GM23338 (cell line): ENCODE data around the gene B4GALT7. TPM values are rescaled to one million over a fixed set of nuclear protein-coding genes. Genes with fewer than 3 reads are reported as not detected.

Experiments
- ATAC-seq: fragments of 200-7000 bp; cut with Tn5 transposase; 3 replicates; pipeline ENCODE4 v1.9.1; 2020
- DNase-seq: peaks from one replicate; pipeline ENCODE4 v3.0.0-alpha.2; 2015; ENCODE audit warnings: low spot score
- H2AFZ ChIP-seq: fragments of 200-600 bp; sonication (generic); 2 replicates; pipeline ENCODE4 v1.8.0; 2016; ENCODE audit warnings: antibody characterized with exemption, mild to moderate bottlenecking, moderate library complexity
- H3F3A ChIP-seq: fragments of 200-600 bp; sonication (generic); replicated peaks from 2 replicates; pipeline ENCODE4 v1.8.0; 2017; ENCODE audit warnings: antibody characterized with exemption, mixed run types, low read depth
- H3K27ac ChIP-seq: fragments of 200-600 bp; sonication (generic); 2 replicates; pipeline ENCODE4 v1.6.1; 2016; ENCODE audit warnings: low read depth
- H3K27me3 ChIP-seq: fragments of 200-600 bp; sonication (generic); 2 replicates; pipeline ENCODE4 v1.8.0; 2016; ENCODE audit warnings: mild to moderate bottlenecking, mixed run types, moderate library complexity; ENCODE audit not compliant: insufficient read depth
- H3K36me3 ChIP-seq: fragments of 200-600 bp; sonication (generic); 2 replicates; pipeline ENCODE4 v1.8.0; 2016; ENCODE audit warnings: mild to moderate bottlenecking; ENCODE audit not compliant: insufficient read depth
- H3K4me1 ChIP-seq: fragments of 200-600 bp; sonication (generic); 2 replicates; pipeline ENCODE4 v1.8.0; 2016; ENCODE audit warnings: mild to moderate bottlenecking, moderate library complexity; ENCODE audit not compliant: insufficient read depth
- H3K4me2 ChIP-seq: fragments of 200-600 bp; sonication (generic); 2 replicates; pipeline ENCODE4 v1.7.1; 2017; ENCODE audit warnings: mixed run types
- H3K4me3 ChIP-seq: fragments of 200-600 bp; sonication (generic); 2 replicates; pipeline ENCODE4 v1.6.1; 2016; ENCODE audit warnings: mixed run types
- H3K79me2 ChIP-seq: fragments of 200-600 bp; sonication (generic); replicated peaks from 2 replicates; pipeline ENCODE4 v1.8.0; 2017; ENCODE audit warnings: mild to moderate bottlenecking; ENCODE audit not compliant: insufficient read depth
- H3K9me2 ChIP-seq: fragments of 200-600 bp; sonication (generic); 2 replicates; pipeline ENCODE4 v1.8.0; 2017; ENCODE audit not compliant: insufficient read depth
- H4K20me1 ChIP-seq: fragments of 200-600 bp; sonication (generic); replicated peaks from 2 replicates; pipeline ENCODE4 v1.8.0; 2017; ENCODE audit warnings: mild to moderate bottlenecking; ENCODE audit not compliant: insufficient read depth
- H3K27ac Mint-ChIP-seq: 2 replicates; pipeline ENCODE4 v1.8.0; 2020; ENCODE audit warnings: inconsistent platforms, mild to moderate bottlenecking, moderate library complexity, mixed read lengths
- H3K27me3 Mint-ChIP-seq: 3 replicates; pipeline ENCODE4 v1.8.0; 2022; ENCODE audit warnings: low read depth, mild to moderate bottlenecking, moderate library complexity, mixed read lengths, inconsistent platforms; ENCODE audit not compliant: insufficient read depth, poor library complexity
- H3K36me3 Mint-ChIP-seq: 3 replicates; pipeline ENCODE4 v1.8.0; 2021; ENCODE audit warnings: low read depth, mild to moderate bottlenecking, inconsistent platforms, moderate library complexity, mixed read lengths
- H3K4me1 Mint-ChIP-seq: 3 replicates; pipeline ENCODE4 v1.8.0; 2020; ENCODE audit warnings: mild to moderate bottlenecking, inconsistent platforms, mixed read lengths
- H3K4me3 Mint-ChIP-seq: 3 replicates; pipeline ENCODE4 v1.8.0; 2021; ENCODE audit warnings: moderate library complexity, mild to moderate bottlenecking, inconsistent platforms, mixed read lengths
- H3K9me3 Mint-ChIP-seq: 3 replicates; pipeline ENCODE4 v1.8.0; 2020; ENCODE audit warnings: moderate library complexity, mild to moderate bottlenecking, inconsistent platforms, mixed read lengths
- CREB1 ChIP-seq: fragments of 250-450 bp; sonication (Bioruptor Pico); IDR thresholded peaks from 2 replicates; pipeline ENCODE4 v1.5.0; 2020; ENCODE audit warnings: low read depth, mild to moderate bottlenecking, moderate library complexity
- EZH2 ChIP-seq: fragments of 200-600 bp; sonication (generic); IDR thresholded peaks from one replicate; pipeline ENCODE4 v1.8.0; 2017; ENCODE audit warnings: antibody characterized with exemption, mild to moderate bottlenecking, low read depth; ENCODE audit not compliant: unreplicated experiment
- REST ChIP-seq: IDR thresholded peaks from one replicate; pipeline ENCODE4 v1.6.1; 2018; ENCODE audit warnings: antibody characterized with exemption; ENCODE audit not compliant: unreplicated experiment
- ZNF114 ChIP-seq: fragments of 250-450 bp; sonication (Bioruptor Pico); IDR thresholded peaks from 2 replicates; pipeline ENCODE4 v1.5.0; 2020; ENCODE audit warnings: mild to moderate bottlenecking, moderate library complexity
- polyA plus RNA-seq: library from polyadenylated mRNA; unstranded; fragments of >200 nt; fragmentation: Nextera tagmentation; extraction: Ambion mirVana; gene quantifications from 2 replicates; pipeline ENCODE4 v1.2.1, GENCODE V29; 2016
- total RNA-seq: library from RNA; depleted of rRNA; stranded (reverse); fragments of >200 nt; shearing (Covaris generic); gene quantifications from 2 replicates; pipeline ENCODE4 v1.2.3, GENCODE V29; 2014
- TF ChIP-seq, protein P1 (sequence below): fragments of 250-450 bp; sonication (Bioruptor Pico); IDR thresholded peaks from 2 replicates; pipeline ENCODE4 v1.5.0; 2020; ENCODE audit warnings: mild to moderate bottlenecking, moderate library complexity
- TF ChIP-seq, protein P2 (sequence below): IDR thresholded peaks from 2 replicates; pipeline ENCODE4 v1.6.1; 2016; ENCODE audit warnings: antibody characterized with exemption
- TF ChIP-seq, protein P3 (sequence below), 2 experiments: fragments of 200-600 bp in 1 of 2; sonication (generic) in 1 of 2; conservative IDR thresholded peaks; 2 replicates each; pipeline versions ENCODE4 v1.5.1 to v1.6.1; 2016 to 2017; ENCODE audit warnings: antibody characterized with exemption in 2 of 2, low read depth in 2 of 2, mild to moderate bottlenecking in 2 of 2, moderate library complexity in 1 of 2

The B4GALT7 gene
- total and polyA plus RNA-seq, 2 experiments from 2014 or later: 10.0 to 23.3 TPM

GRCh38 chr5:177555228-177555627 is 44.7 kb upstream of the B4GALT7 start:
- Mint-ChIP-seq H3K4me1 (peaks cover 29% of the 10 kb centered on the region), H3K27ac (no peak overlapping the region), H3K36me3 (peaks cover 21% of the 10 kb centered on the region), H3K9me3 (peaks cover 3% of the 10 kb centered on the region; the same call in 1 of the 3 replicates), H3K4me3 (peak overlapping the region; percentile 71; the same call in 2 of the 3 replicates), H3K27me3 (peaks cover 12% of the 10 kb centered on the region)
- H2AFZ ChIP-seq: no peak overlapping the region
- peaks cover 30% of the 10 kb centered on the region for H4K20me1 ChIP-seq
- 0 out of 2 replicates have a peak overlapping the region, but pooled peaks have one; percentile 50 for H3K4me3 ChIP-seq
- peaks cover 15% of the 10 kb centered on the region for H3F3A ChIP-seq
- ATAC-seq (no peak), DNase-seq (no peak)
- no peaks in the 10 kb centered on the region for H3K9me2 ChIP-seq
- H3K79me2 ChIP-seq: peaks cover 36% of the 10 kb centered on the region
- peaks cover 11% of the 10 kb centered on the region; the same call in 1 of the 2 replicates for H3K36me3 ChIP-seq
- no peaks in the 10 kb centered on the region for H3K27me3 ChIP-seq
- TF ChIP-seq REST (no peak), CREB1 (no peak), ZNF114 (CRISPR knock-in tag) (no peak), EZH2 (no peak)
- TF ChIP-seq, protein P1, sequence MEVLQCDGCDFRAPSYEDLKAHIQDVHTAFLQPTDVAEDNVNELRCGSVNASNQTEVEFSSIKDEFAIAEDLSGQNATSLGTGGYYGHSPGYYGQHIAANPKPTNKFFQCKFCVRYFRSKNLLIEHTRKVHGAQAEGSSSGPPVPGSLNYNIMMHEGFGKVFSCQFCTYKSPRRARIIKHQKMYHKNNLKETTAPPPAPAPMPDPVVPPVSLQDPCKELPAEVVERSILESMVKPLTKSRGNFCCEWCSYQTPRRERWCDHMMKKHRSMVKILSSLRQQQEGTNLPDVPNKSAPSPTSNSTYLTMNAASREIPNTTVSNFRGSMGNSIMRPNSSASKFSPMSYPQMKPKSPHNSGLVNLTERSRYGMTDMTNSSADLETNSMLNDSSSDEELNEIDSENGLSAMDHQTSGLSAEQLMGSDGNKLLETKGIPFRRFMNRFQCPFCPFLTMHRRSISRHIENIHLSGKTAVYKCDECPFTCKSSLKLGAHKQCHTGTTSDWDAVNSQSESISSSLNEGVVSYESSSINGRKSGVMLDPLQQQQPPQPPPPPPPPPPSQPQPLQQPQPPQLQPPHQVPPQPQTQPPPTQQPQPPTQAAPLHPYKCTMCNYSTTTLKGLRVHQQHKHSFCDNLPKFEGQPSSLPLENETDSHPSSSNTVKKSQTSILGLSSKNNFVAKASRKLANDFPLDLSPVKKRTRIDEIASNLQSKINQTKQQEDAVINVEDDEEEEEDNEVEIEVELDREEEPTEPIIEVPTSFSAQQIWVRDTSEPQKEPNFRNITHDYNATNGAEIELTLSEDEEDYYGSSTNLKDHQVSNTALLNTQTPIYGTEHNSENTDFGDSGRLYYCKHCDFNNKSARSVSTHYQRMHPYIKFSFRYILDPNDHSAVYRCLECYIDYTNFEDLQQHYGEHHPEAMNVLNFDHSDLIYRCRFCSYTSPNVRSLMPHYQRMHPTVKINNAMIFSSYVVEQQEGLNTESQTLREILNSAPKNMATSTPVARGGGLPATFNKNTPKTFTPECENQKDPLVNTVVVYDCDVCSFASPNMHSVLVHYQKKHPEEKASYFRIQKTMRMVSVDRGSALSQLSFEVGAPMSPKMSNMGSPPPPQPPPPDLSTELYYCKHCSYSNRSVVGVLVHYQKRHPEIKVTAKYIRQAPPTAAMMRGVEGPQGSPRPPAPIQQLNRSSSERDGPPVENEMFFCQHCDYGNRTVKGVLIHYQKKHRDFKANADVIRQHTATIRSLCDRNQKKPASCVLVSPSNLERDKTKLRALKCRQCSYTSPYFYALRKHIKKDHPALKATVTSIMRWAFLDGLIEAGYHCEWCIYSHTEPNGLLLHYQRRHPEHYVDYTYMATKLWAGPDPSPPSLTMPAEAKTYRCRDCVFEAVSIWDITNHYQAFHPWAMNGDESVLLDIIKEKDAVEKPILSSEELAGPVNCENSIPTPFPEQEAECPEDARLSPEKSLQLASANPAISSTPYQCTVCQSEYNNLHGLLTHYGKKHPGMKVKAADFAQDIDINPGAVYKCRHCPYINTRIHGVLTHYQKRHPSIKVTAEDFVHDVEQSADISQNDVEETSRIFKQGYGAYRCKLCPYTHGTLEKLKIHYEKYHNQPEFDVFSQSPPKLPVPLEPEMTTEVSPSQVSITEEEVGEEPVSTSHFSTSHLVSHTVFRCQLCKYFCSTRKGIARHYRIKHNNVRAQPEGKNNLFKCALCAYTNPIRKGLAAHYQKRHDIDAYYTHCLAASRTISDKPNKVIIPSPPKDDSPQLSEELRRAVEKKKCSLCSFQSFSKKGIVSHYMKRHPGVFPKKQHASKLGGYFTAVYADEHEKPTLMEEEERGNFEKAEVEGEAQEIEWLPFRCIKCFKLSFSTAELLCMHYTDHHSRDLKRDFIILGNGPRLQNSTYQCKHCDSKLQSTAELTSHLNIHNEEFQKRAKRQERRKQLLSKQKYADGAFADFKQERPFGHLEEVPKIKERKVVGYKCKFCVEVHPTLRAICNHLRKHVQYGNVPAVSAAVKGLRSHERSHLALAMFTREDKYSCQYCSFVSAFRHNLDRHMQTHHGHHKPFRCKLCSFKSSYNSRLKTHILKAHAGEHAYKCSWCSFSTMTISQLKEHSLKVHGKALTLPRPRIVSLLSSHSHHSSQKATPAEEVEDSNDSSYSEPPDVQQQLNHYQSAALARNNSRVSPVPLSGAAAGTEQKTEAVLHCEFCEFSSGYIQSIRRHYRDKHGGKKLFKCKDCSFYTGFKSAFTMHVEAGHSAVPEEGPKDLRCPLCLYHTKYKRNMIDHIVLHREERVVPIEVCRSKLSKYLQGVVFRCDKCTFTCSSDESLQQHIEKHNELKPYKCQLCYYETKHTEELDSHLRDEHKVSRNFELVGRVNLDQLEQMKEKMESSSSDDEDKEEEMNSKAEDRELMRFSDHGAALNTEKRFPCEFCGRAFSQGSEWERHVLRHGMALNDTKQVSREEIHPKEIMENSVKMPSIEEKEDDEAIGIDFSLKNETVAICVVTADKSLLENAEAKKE: no peak
- TF ChIP-seq, protein P2, sequence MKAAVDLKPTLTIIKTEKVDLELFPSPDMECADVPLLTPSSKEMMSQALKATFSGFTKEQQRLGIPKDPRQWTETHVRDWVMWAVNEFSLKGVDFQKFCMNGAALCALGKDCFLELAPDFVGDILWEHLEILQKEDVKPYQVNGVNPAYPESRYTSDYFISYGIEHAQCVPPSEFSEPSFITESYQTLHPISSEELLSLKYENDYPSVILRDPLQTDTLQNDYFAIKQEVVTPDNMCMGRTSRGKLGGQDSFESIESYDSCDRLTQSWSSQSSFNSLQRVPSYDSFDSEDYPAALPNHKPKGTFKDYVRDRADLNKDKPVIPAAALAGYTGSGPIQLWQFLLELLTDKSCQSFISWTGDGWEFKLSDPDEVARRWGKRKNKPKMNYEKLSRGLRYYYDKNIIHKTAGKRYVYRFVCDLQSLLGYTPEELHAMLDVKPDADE: no peak
- TF ChIP-seq, protein P3, sequence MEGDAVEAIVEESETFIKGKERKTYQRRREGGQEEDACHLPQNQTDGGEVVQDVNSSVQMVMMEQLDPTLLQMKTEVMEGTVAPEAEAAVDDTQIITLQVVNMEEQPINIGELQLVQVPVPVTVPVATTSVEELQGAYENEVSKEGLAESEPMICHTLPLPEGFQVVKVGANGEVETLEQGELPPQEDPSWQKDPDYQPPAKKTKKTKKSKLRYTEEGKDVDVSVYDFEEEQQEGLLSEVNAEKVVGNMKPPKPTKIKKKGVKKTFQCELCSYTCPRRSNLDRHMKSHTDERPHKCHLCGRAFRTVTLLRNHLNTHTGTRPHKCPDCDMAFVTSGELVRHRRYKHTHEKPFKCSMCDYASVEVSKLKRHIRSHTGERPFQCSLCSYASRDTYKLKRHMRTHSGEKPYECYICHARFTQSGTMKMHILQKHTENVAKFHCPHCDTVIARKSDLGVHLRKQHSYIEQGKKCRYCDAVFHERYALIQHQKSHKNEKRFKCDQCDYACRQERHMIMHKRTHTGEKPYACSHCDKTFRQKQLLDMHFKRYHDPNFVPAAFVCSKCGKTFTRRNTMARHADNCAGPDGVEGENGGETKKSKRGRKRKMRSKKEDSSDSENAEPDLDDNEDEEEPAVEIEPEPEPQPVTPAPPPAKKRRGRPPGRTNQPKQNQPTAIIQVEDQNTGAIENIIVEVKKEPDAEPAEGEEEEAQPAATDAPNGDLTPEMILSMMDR (conservative IDR thresholded peaks at IDR 0.05; ENCODE audit: low read depth in 2 of 2): no peak
- no peak overlapping the region for H3K4me2 ChIP-seq
- H3K27ac ChIP-seq: no peak overlapping the region
- peaks cover 10% of the 10 kb centered on the region; the same call in 1 of the 2 replicates for H3K4me1 ChIP-seq
